A204.1 (cell line): ENCODE measurements around the gene GABRB2.

ENCODE experiments used
- FAIRE-seq: peaks from 2 replicates; lab custom pipeline; 2012; peaks lifted over from hg19 to GRCh38; lab: Jason Lieb, UNC

GABRB2 gene

DNA sequence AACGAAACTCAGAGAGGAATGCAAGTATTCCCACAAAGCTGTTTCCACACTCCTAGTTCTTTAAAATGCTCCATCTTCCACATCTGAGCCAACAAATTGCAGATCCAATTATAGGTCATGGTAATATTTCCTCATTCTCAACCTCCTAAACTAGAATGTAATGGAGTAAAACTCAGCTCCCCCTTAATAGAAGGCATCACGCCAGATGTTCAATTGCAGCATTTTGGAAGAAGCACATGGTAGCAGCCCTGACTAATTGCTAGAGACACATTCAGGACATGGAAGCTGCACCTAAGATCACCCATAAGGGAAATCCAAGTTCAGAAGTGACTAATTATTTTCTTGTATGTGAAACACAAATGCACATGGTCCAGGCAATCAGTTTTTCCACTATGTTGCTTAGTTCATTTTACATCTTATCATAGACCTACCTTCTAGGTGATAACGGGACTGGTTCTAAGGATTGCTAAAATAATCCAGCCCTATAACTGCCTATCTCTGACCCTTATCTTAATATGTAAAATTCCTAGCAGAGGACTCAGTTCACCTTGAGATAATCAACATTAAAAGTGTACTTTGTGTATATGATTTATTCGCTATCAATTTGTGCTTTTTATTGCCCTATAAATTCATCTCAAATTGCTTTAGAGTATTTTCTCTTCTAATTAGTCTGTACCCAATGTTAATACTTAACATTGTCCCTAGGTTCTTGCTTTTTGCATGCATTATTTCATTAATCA is 75.1 kb downstream of the GABRB2 start:
- FAIRE-seq, result no peak

DNA sequence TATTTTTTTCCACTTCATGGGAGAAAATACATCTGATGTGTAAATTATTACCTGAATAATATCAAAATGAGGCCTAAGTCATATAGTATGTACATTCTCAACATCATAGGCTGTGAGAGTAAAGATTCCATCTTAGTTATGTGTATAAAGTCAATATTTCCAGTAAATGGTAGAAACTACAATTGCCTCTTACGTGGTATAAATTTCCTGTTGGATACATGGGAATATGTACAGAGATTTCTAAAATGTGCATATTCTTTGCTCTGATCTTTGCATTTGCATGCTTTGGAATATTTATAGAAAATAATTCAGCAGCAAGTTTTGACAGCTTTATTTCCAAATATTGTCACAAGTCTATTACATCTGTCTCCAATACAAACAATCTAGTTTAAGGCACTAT is 78.8 kb downstream of the GABRB2 start:
- no peak for FAIRE-seq

DNA sequence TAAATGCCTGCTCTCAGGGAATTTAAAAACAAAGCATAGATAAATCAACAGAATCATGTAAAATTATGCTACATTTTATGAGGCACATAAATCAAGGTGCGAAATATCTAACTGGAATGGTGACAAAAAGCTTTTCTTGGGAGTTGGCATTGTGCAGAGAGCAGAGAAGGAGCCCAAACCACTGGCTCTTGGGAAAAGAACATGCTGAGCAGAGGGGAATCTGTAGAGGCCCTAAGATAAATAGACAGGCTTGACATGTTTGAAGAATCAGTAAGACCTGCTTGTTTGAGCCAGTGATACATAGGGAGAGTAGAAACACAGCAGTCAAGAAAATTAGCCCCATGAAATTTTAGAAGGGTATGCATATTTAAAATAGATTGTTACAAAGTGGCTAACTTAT is 85.8 kb downstream of the GABRB2 start:
- FAIRE-seq, result no peak

DNA sequence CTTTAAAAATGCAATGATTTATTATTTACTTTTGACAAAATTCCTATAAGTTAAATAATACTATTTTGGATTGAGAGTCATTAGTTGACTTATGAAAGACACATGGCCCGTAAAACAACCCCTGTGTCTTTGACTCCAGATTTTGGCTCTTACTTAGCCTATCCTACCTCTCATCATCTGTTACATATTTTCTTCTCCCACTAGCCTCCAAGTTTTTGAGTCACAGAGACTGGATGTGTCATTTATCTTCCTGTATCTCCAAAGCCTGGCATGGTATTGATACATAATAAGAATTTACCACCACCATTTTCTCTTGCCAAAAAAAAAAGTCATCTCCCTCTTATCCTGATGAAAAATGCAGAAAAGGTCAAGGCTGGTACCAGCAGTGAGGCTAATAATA is 99.9 kb downstream of the GABRB2 start:
- FAIRE-seq, result no peak

DNA sequence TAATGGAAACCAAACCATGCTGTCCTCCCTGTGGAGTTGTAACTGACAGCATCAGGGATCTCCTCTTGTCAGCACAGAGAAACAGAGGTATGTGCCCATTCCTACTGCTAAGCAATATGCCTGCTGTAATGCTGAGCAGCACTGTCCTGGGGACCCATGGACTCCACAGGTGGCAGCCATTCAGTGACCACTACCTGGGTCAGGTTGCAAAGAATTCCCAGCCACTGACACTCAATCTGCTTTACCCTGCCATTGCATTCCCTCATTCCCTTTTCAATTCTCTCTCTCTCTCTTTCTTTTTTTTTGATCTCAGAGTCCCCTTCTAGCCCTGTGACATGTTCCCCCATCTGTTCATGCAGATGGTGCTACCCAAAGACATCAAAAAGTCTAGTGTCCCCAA is 104.1 kb downstream of the GABRB2 start:
- FAIRE-seq, result no peak

DNA sequence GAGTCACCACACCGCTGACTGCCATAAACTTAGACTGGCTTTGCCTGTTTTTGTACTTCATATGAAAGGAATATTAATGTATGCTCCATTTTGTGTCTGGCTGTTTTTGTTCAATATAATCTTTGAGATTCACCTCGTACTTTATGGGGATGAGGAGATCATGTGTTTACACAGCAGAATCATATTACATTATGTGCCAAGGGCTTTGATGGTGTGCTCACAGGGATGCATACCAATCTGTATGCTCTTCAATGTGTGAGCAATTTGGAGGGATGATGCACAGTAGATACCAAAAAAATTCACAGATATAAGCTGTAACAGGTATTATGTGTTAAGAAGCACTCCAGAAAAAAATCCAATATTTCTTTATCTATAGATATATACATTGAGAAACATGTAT is 113.7 kb downstream of the GABRB2 start:
- no peak for FAIRE-seq

DNA sequence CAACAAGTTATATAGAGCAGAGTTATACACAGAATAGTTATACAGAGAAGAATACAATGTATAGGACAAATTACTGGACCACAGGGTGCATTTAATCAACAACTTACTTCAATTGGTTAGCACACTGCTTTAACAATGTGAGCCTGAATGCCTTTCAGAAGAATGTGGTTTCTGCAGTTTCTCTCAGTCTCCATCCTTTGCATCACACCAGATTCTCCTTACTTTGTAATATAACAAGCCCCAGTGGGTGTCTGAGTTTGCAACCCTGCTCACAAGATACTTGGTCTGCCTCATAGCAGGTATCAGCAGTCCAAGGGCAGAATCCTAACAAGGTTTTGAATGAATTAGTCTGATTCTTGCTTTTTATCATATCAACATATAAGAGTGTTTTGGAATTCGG is 114.6 kb downstream of the GABRB2 start:
- no peak for FAIRE-seq

DNA sequence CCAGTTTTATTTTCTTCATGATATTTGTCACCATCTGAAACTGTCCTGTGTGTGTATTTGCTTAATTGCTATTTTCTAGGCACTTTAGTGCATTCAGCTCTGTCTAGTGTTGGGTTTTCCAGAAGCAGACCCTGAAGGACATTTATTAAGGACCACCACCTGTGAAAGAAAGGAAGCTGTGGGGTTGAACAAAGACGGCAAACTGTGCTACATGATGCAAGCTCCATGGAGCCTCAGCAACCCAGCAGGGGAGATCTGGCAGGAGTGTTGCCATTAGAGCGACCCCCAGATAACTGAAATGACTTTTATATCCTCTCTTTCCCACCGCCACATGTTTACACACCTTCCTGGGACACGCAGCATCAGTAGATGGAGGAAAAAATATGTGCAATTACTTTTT is 125.5 kb downstream of the GABRB2 start:
- no peak for FAIRE-seq

DNA sequence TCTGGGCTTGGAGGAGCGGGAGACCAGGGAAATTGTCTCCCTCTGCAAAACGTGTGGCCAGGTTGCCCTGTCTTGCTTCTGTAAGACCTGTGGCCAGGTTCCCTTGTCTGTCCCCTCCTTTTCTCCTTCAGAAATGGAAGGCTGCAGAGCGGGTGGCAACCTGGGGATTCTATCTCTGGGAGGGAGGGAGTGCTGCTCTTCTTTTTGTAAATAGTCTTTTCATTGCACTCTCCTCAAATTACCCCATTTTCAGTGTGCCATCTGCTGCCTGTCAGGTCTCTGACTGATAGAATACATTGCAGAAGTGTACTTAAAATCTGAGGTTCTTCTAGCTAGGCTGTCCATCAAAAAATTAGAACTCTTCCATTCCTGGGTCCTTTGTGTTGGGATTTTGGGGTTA is 126.0 kb downstream of the GABRB2 start:
- FAIRE-seq, result no peak

DNA sequence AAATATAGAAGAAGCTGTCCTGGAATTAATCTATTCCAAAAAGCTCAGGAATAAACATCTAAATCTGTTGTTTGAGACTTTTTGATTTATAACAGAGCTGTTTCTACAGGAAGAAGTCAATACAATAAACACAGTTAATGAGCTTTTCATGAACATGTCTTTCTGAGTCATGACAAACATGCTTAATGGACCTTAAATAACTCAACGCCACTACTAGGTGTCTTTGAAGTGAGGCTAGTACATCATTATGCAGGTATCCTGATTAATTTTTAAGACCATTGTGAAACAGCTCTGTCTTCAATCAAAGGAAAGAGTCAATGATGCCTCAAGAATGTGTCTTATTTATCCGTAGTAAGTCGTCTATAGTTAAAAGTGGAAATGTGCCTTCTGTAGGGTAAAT is 131.6 kb downstream of the GABRB2 start:
- no peak for FAIRE-seq

DNA sequence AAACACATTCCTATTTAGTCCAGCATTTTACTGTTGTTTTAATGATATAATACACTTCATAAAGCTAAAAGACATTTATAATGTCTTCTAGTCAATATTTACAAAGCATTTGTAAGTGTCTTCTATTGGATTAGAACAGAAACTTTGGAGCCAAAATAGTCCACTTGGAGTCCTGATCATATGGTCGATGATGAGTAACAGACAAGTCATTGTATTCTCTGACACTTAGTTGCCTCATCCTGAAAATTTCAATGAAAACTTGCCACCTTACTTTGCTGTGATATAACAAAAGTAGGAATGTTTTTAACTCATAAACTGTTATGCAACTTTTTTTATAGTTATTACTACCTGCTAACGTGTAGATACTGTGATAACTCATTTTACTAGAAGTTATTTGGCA is 132.5 kb downstream of the GABRB2 start:
- FAIRE-seq, result no peak

DNA sequence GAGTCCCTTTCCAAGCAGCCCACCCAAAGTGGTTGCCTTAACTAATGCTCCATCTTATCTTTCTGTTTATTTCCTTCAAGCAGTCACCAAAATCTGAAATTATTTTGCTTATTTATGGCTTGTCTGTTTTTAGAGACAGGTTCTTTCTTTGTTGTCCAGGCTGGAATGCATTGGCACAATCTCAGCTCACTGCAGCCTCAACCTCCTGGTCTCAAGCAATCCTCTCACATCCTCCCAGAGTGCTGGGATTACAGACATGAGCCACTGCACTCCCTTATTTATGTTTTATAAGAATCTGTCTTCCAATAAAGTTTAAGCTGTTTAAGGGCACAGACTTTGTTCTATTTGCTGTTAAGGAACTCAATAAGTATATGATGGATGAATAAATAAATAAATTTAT is 133.7 kb downstream of the GABRB2 start:
- no peak for FAIRE-seq

DNA sequence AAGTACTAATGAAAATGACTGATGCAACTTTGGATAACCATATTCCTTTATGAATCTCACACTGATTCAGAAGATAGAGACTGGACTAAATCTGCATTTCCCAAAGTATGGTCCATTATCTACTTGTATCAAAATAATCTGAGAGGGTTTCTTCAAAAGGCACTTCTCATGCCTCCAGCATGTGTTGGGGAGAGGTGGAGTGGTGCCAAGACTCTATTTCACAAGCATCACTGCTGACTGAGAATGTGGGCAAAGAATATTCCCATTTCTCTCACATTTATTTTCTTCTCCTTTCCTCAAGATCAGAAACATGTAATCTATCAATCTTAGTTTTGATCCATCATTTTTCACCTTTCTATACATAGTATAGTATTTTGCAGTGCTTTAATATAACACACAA is 135.4 kb downstream of the GABRB2 start:
- FAIRE-seq, result no peak

DNA sequence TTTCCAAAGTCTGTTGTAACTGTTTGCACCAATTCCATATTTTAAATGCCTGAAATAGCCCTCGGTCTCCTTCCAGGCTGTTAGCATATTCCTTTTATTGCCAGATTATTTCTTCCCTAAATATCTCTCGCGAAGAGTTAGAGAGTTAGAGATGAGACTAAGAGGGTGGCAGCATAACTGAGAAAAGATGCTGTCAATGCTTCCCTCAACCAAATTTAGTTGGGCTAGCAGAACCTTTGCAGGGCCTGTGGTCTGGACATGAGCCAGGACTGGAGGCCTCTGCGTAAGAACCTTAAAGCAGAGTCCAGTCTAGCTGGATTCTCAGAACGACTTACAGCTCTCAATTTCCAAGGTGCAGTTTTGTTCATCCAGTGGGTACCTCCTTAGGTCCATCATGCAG is 135.9 kb downstream of the GABRB2 start:
- no peak for FAIRE-seq

DNA sequence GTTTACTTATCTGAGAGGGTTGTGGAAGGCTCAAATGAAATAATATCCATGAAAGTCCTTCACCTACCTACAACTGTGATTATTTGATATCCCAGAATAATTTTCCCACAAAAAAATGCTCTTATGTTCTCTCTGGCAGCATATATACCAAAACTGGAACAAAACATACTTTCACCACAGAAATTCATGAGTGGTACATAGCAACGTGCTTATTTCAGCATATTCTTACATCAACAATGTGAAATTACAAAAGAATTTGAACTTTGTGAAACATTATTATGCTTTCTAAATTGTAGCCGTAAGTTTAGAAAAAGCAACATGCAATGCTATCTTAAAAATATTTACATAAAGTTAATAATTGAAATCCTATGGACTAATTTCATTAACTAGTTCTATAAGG is 137.1 kb downstream of the GABRB2 start:
- no peak for FAIRE-seq

DNA sequence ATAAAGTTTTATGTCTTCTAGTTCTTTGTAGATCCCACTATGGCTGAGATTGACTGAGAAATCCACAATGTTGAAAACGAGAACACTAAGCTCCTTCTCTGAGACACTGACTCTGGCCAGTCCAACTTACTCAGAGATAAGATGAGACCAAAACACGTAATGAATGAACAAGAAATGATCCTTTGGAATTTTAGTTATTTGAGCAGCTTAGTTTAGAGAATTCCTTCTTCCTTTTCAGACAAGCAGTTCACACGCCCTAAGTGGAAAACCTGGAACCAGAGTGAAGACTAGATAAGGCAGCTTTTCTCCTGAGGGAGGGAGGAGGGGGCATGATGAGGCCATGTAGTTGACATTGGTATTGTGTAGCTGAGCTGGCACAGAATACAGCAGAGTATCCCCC is 139.6 kb downstream of the GABRB2 start:
- no peak for FAIRE-seq

DNA sequence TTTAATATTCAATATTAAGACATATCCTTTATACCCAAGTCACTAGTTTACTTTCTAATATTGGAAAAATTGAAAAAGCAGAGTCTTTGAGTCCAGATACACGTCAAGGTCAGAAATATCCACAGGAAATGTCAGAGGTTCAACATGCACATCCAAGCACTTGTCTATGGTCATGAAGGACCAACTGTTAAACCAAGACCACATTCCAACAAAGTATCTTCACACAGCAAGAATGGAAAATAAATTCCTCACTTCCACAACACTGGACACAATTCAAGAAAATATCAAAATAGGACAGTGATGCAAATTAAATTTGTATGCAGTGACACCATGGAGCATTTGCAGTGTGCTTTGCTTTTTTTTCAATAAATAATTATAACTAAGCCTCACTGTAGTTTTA is 142.5 kb downstream of the GABRB2 start:
- FAIRE-seq, result no peak

DNA sequence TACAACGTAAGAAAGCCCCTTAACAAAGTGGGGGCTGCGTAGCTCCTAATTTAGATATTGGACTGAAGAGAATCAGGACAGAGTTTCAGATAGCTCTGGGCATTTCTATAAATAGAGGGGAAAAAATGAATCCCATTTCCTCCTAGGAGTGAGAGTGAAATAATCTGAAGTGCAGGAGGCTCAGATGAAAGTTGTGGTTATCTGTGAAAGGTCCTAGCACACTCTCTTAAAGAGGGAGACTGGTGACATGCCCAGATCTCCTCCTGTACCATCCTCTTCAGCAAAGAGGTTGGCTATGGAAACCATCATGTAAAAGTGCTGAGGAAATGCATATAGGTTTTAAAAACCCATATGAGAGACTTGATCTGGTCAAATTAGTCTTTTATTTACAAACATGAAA is 143.4 kb downstream of the GABRB2 start:
- no peak for FAIRE-seq

DNA sequence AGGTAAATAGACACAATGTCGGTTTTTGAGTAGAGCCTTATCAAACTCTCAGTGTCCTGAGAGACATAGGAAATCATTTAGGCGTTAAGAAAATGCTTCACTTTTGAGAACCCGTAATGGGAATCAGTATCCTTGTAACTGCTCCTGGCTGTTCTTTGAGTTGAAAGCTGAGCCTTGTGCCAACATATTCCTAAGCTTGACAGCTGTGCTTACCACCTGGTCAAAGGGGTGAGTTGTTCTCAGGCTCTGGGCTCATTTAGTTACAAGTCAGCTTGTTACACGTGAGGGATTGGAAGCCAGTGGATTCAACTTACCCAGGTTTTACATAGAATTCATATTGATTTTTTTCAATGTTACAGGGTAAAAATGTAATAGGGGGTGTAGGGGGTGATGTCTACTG is 145.9 kb downstream of the GABRB2 start:
- FAIRE-seq, result no peak

DNA sequence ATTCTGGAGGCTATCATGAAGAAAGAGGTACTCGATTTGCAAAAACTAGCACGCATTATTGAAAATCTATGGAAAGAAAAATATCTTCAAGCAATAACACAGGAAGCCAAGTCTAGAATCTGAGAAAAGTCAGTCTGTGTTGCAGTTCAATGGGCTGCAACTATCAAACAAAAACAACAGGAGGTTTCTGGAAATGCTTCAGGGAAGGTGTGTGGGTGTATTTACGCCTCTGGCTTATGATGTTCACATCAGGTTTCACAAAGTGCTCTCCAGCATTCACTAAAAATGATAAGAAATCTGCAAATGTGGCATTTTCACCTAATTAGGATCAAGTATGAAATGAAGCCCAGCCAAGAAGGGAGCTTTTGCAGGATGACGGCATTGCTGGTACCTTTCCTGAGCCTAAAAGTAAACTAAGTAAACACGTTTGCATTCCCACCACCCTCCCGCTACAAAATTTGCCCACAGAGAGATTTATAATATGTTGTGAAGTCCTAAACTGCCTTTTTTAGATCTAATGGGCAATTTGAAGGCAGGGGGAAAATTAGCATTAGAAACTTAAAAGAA is 146.4 kb downstream of the GABRB2 start:
- FAIRE-seq, result no peak

DNA sequence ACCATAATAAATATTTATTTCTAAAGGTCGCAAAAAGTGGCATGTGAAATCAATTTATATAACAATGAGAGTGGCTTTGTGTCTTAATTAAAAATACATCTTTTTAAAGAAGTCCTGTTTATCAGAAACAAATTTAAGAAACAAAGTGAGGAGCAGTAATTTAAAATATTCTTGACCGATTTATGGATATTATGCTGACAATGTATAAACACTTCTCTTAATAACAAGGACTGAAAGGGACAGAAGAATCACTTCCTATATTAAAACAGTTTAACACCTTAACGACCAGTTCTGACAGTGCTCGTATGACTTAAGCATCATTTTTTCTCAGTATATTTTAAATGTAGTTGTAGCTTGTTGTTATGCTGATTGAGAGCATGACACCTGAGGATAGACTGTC is 149.1 kb downstream of the GABRB2 start:
- FAIRE-seq, result peak; percentile 32

DNA sequence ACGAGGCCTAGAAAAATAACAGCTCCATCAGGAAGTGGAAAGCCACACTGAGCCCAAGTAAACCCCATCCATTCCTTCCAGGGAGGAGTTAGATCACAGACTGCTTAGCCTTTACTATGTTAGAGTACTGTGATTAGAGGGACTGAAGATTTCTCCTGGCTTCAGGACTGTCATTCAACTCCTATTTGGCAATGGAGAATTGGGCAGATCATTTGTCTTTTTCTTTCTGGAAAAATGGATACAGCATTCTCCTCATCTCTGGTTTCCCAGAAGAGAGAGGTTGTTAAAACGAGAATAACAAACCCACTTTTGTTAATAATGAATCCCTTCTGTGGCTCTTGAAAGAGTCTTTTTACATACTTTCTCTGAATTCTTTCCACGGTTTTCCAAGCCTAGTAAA is 150.4 kb downstream of the GABRB2 start:
- no peak for FAIRE-seq

DNA sequence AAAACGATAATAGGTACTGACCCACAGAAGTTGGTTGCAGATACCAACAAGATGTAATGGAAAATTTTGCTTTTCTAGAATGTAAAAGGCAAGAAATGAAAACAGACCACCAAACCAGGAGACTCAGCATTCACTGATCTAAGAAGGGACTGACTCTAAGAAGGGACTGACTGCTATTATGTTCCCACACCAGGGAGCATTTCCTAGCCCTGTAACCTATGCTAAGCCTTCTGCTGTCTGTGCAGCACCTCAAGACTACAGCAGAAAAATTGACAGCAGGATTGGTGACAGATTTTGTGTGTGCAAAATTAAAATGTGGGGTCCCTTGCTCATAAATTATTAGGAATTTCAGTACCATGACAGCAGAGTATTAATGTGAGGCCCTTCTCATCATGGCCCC is 154.8 kb downstream of the GABRB2 start:
- no peak for FAIRE-seq

DNA sequence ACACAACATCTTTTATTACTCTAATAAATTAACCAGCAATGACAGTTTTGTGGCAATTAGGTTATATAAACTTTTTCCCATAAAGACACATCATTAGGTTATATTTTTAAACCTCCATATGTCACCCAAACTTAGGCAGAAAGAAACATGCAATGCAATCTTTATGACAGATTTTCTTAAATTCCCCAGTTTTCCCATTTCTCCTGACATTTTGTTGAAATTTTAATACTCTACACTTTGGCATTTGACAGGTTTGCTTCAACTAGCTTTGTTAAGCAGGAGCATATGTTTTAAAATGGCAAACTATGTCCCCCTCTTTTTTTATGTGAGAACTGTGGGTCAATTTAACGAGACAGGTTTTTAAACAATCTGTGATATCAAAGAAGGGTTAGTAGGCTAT is 155.5 kb downstream of the GABRB2 start:
- FAIRE-seq, result no peak

DNA sequence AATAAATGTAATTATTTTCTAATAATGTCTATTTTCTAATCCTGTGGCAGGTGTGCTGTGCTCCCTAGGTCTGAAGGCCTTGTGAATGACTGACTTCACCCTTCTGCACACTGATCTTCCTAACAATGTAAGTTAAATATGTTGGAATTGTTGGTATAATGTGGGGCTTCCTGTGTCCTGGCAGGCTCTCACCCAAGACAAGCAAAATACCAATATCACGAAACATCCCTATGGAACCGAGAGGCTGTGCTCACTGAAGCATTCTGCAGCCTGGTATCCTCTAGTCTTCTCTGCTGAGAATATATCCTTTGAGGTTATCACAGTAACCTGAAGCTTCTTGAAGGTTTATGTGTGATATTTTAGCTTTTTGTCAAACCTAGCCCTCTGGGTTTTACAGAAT is 159.4 kb downstream of the GABRB2 start:
- FAIRE-seq, result no peak
